HG03175 (cell line): ENCODE data around the gene ABLIM2.

ENCODE experiments used
- ATAC-seq: cut with Tn5 transposase; IDR thresholded peaks from one replicate; pipeline ENCODE4 v1.9.1; 2021; ENCODE audit warnings: mild to moderate bottlenecking, moderate library complexity; ENCODE audit not compliant: unreplicated experiment

The ABLIM2 gene

DNA sequence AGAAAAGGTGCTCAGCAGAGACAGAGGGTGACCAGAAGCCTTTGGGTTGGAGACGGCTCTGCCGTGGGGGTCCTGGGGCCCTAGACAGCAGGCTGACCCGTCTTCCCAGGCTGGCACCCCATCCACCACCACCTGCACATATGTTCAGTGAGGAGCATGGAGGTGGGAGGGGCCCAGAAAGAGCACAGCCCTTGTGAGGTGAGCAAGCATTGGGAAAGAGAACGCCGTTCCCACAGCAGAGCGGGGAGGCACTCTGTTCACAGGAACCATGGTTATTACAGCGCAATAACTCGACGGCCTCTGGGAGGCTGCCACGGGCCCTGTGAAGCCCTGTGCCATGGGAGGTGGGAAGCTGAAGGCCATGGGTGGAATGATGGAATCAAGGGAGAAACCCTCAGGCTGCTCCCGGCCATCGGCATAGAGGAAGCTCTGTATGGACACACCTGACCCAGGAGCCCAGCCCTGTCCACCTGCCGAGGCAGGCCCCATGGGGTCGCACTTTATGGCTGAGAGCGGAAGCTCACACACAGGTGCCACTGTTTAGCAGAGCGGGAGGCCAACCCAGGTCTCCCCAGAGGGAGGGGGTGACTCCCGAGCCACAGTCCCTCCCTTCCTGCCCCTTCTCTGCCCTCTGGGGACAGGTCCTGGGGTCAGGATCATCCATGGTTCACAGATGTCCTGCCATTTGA, 125.4 kb downstream of the ABLIM2 start:
- ATAC-seq, result no peak

DNA sequence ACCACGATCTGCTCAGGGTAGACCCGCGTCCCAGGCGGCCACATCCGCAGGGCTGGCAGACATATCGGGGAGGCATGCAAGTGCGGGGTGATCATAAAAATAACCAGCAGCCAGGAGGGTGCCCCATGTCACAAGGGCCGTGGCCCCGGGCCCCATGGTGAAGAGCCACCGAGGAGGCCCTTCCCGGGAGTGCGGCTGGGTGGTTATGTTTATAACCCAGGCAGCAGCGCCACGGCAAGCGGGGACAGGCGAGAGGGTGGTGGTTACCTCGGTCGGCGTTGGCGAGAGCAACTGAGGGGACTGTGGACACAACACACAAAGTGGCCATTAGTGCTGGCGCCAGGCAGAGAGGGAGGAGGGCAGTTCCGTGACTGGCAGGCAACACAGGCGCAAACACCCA, 126.2 kb downstream of the ABLIM2 start:
- ATAC-seq, result no peak

DNA sequence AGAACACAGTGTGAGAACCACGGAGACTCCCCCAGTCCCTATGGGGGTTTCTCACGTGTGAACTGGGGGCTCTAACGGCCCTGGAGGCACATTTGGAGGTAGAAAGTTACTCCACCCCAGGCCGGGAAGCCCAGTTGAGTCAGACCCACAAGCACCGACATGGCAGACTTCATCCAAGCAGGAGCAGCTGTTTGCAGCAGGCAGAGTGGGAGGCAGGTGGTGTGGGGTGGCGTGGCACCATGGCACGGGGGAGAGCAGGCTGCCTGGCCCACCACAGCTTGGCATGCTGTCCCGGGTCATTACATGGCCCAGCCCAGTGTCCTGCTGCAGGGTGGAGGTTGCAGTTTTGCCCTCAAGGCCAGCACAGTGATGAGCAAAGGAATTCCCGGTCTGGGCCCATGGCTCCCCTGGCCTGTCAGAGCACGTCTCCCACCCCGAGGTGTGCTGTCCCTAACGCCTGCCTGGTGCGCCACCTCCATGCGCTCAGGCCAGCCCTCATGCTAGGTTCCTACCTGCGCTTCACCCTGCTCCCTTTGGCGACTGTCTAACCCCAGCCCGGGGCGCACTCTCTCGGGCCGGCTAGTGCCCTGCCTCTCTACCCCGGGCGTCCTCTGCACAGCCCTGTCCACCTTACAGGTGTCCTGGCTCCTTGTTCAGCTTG, 128.4 kb downstream of the ABLIM2 start:
- no peak for ATAC-seq

DNA sequence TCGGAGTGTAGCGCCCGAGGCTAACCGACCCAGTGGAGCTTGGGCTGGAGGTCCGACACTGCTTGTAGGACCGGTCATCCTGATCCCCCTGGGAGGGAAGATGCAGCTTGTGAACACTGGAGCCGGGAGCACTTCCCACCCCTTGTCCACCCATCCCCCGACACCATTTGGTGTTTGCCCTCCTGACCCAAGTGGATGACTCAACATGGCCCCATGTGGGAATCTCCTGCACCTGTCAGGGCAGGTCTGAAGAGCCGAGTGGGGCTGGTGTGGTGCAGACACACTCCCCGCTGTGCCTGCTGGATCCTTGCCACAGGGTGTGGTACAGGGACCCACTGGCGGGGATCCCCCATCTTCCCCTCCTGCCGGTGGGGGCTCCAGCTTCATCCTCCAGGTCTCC, 128.9 kb downstream of the ABLIM2 start:
- ATAC-seq, result no peak

DNA sequence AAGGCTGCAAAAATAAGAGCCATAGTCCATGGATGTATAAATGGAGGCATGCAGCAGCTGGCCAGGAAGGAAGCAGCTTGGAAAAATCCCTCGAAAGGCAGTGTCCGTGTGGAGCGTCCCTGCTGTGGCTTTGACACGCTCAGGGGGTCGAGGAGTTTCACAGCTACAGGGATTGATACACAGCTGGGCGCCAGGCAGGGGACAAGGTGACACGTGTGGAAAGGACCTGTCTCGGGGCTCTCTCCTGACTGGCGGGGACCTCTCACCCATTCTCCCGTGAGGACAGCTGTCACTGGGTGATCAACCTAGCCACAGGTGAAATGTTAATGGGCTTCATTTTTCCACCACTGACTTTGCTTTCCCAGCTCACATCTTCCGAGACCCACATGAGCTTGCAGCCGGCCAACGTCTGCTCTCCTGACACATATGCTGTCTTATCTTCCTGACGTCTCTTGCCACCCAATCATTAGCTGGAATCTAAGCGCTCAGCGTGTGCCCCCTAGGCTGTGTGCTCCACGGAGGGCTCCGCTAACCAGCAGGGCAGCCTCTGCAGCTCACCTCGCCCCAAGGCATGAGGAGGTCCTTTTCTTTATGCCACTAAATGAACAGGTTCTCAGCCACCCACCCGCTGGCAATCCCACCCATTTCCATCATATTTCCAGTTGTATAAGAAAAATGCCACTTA, 129.6 kb downstream of the ABLIM2 start:
- ATAC-seq, result no peak

DNA sequence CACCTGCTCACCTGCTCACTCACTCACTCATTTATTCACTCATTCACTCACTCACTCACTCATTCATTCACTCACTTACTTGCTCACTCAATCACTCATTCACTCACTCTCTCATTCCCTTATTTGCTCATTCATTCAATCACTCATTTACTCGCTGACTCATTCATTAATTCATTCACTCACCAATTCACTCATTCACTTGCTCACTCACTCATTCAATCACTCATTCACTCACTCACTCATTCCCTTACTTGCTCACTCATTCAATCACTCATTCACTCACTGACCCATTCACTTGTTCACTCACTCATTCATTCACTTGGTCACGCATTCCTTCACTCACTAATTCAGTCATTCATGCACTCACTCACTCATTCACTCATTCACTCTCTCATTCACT, 130.2 kb downstream of the ABLIM2 start:
- ATAC-seq, result no peak

DNA sequence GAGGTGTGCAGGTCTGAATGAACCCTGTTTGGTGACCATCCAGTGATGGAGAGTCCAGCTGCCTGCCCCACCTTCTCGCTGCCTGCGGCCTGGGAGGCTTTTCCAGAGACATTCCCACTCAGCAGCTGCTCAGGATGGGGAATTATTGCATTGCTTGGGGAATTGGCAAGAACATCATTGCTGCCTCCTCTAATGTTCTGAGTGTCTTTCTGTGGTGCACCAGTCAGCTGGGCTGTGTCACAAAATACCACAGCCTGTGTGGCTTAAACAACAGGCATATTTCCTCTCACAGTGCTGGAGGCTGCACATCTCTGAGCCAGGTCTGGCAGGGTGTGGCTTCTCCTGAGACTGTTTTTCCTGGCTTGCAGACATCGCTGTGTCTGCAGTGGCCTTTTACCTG, 132.2 kb downstream of the ABLIM2 start:
- ATAC-seq, result no peak

DNA sequence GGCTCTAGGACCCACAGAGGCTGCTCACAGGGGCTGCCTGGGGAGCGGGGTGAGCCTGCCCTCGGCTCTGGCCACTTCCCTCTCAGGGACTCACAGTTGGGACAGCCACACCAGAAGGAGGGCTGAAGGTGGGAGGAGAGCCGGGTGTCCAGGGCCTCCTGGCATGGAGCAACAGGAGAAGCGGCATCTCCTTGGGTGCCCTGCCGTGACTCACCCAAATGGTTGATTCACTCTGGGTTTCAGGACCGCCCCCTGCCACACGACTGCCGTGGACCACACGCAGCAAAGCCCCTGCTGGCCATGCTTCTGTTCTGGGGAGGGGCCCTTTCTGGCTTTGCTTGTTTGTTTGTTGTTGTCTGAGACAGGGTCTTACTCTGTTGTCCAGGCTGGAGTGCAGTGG, 132.9 kb downstream of the ABLIM2 start:
- ATAC-seq, result no peak

GRCh38 chr4:8024073-8024786, 134.4 kb downstream of the ABLIM2 start:
- ATAC-seq, result no peak

GRCh38 chr4:8023696-8024033, 134.9 kb downstream of the ABLIM2 start:
- no peak for ATAC-seq

GRCh38 chr4:8022767-8023695, 135.6 kb downstream of the ABLIM2 start:
- no peak for ATAC-seq

DNA sequence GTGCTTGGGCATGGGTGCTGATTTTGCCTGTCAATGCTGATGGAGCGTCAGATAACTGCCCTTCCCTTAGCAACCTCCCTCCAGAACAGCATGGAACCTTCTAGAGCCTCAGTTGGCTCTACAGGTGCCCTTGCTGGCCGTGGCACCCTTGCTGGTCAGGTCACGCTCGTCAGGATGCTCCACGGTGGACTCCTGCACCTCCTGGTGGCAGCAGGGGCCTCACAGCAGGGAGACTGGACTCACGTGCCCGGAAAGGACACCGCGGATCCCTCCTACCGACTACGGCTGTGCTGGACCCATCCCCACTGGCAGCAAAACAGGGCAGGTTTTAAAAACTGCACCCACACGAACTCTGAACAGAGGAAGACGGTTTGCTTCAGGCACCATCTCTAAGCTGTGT, 136.8 kb downstream of the ABLIM2 start:
- ATAC-seq, result no peak

GRCh38 chr4:8019396-8020365, 138.9 kb downstream of the ABLIM2 start:
- ATAC-seq, result no peak

GRCh38 chr4:8016527-8016926, 142.1 kb downstream of the ABLIM2 start:
- ATAC-seq, result no peak

GRCh38 chr4:8015512-8015911, 143.1 kb downstream of the ABLIM2 start:
- no peak for ATAC-seq

DNA sequence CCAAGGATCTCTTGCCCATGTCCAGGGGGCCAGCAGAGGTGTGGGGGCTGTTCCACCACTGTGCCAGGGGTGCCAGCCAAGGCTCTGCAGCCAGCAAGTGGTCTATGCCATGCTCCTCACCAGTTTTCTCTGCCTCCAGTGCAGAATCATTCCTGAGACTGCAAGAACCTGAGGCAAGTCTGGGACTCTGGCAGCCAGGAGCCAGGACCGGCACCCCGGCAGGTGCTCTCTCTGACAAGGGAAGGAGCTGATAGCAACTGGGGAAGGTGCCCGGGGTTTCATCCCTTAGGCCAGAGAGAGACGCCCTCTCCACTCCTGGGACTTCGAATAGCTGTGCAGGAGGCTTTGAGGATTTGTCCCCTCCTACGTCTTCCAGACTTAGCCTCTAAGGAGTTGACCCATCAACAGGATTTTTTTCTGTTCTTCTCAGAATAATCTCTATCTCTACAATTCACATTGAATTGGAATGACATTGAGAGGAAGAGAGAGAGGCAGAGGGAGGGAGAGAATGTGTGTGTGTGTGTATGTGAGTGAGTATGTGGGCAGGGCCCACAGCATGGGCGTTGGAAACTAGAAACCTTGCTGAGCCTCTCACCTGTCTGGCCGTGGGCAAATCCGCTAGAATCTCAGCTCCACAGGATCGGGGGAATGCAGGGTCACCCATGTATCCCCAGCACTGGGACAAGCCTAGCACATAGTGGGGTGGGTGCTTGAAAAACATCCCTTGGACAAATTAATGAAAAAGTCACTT, 144.5 kb downstream of the ABLIM2 start:
- ATAC-seq, result no peak

GRCh38 chr4:8012517-8012916, 146.1 kb downstream of the ABLIM2 start:
- ATAC-seq, result no peak

DNA sequence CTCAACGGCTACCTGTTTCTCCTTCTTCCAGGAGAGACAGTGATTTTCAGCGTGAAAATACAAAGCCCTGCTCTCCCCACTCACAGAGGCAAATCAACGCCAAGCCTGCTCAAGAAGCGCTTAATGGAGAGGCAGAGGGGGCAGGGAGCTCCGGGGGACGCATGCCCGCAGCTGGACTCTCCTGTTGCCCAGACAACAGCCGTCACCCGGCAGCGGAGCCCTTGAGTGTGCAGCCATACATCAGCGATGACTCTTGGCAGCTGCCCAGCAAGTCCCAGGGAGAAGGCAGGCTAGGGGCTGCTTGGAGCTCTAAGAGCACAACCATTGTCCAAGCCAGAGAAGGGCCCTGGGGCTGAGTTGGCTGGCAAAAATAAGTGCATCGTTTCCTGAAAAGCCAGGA, 148.0 kb downstream of the ABLIM2 start:
- ATAC-seq, result no peak
